ENCODE measurements around the gene GBA2.

GBA2 gene

DNA sequence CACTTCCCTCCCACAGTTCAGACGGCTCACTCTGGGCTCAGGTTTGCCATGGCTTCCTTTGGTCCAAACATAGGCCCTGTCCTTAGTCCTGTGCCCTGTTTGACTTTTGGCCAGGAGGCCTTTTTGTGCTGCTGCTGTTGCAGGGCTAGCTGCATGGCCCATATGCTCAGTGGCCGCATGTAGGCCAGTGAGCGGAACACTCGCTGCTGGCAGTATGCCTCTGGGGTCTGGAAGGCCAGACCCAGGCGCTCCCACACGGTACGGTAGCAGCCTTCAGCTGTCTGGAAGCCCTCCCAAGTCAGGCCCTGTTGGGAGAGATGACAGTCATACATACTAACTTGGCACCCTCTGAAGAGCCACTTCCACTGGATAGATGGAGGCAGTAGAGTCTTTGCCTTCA is 11.9 kb downstream of the GBA2 start:
- DNase-seq: no peak

DNA sequence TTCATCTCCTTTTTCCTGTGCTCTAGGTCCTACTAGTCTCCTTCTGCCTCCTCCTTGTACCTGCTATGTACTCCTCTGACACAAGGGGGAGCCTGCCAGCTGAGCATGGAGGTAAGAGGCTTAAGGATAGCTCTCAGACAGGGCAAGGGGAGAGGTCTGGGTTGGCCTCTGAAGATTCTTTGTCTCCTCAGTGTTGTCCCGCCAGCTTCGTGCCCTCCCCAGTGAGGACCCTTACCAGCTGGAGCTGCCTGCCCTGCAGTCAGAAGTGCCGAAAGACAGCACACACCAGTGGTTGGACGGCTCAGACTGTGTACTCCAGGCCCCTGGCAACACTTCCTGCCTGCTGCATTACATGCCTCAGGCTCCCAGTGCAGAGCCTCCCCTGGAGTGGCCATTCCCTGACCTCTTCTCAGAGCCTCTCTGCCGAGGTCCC is 12.8 kb downstream of the GBA2 start:
- peak; percentile 78 for DNase-seq

- no peak for DNase-seq
Observed at GRCh38 chr9:35734096-35734495, 14.9 kb downstream of the GBA2 start.

DNA sequence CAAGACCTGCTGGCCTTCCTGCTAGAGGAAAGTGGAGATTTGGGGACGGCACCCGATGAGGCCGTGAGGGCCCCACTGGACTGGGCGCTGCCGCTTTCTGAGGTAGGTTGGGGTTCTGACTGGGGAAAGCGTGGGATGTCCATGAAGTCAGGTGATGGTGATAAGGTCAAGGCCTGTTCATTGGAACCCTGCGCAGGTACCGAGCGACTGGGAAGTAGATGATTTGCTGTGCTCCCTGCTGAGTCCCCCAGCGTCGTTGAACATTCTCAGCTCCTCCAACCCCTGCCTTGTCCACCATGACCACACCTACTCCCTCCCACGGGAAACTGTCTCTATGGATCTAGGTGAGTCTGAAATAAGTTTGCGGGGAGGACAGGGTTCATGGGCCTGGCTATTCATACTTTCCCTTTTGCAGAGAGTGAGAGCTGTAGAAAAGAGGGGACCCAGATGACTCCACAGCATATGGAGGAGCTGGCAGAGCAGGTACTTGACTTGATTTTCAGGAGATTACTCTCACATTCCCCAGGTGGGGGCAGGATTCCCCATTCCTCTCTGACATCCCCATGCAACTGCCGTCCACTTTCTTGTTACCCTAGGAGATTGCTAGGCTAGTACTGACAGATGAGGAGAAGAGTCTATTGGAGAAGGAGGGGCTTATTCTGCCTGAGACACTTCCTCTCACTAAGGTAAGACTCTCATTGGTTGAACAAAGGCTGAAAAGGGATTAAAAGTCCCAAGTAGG is 16.1 kb downstream of the GBA2 start:
- DNase-seq: peak; percentile 64

GRCh38 chr9:35732185-35732799 is 16.7 kb downstream of the GBA2 start, which contains the start of the genes CREB3 and TLN1:
CREB3 (plus strand) TSS chr9:35732666; CDS start chr9:35732773, 107 bp downstream.
TLN1 (minus strand) TSS chr9:35732195; CDS start chr9:35725694, 6,501 bp downstream.
- DNase-seq: peak; percentile 97

GRCh38 chr9:35731415-35732184 is 17.4 kb downstream of the GBA2 start:
- no peak for DNase-seq

DNA sequence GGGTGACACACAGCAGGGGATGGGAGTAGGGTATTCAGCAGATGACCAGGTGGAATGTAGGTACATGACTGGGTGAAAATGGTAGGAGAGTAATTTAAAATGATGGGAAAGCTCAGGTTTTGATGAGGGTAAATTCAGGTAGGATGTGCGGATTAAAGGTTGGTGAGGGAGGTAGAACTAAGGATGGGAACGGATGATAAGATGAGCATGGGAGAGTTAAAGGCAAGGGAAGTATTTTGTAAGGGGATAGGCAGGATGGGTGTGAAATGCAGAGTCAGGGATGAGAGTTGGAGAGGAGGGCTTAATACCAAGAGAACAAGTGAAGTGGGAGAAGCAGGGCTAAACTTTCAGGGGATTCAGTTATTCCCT is 18.6 kb downstream of the GBA2 start:
- no peak for DNase-seq

DNA sequence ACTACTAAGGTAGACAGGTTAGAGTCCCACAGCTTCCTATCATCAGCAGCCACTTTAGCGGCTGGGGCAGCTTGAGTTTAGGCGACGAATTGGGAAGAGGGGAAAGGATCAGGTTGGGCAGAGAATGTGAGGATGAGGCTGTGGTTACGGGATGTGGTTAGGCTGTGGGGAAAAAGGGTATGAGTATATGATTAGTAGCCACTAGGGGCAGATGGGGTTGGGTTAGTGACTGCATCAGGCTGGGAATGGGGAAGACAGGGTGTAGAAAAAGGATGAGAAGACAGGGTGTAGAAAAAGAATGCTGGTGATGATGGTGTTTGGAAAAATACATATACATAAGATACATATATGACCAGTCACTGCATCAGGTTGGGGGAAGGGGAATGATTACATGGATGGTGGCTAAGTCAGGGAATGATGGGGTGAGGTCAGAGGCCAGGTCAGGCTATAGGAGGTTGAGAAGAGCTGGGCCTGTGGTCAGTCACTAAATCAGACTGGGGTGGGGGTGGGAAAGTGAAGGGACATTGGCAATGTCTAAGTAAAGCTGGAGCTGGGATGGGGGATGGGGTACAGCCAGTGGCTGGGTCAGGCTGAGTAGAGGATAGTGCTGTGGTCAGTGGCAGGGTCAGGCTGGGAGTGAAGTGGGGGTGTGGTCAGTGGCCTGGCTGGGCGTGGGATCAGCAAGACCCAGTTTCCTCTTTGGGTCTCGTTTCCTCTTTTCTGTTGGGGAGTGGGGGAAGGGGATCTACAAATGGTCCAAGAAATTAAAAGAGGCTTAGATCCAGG is 19.1 kb downstream of the GBA2 start:
- no peak for DNase-seq

DNA sequence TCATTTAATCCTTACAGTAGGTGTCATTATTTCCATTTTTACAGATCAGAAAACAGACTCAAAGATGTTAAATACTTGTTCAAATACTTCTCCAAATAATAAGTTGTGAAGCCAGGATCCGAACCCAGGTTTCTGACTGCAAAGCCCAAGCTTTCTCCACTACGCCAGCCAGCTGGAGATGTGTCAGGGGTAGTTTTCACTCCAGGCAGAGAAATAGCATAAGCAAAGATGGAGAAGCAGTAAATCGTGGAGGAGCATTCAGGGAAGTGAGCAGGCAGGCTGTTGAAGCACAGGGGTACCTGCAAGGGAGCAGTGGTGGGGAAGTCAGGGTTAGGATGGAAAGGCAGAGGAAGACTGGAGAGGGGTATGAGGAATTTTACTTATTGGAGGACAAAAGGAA is 19.9 kb downstream of the GBA2 start:
- no peak for DNase-seq

DNA sequence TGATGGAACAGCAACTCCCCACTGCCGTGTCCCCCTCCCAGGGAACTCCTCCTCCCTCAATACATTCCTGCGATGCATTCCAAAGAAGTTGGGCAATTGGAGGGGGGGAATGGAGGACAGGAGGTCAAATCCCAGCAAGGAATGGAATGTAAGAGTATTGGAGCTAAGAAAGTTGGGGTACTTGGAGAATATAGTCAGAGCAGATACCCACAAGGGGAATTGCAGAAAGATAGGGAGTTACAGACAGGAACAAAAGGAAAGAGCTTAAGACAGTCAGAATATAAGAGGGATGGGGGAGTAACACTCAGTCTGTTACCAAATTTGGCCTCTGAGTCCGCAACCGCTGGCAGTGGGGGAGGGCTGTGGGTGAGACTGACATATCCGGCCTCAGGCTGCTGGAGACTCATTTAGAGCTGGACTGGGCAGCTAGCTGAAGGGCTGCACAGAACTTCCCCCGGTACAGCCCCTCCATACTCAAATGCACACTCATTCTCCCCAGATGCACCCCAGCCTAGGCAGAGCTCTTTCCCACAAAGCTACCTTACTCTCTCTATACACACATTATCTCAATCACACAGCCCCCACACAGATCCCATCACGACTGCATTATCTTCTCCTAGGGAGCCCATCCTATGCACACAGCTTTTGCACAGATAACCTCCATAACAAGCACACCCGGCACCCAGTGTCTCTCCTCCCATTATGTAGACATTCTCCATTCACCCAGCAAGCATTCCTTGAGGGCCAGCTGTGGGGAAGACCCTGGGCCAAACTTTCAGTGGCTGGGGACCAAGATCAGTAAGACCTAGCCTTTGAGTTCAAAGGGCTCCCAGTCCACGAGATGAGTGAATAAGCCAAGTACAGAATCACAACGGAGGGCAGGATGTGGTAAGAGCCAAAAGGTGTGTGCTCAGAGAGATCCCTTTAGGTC is 20.7 kb downstream of the GBA2 start:
- no peak for DNase-seq

GRCh38 chr9:35727676-35728040 is 21.4 kb downstream of the GBA2 start:
- no peak for DNase-seq

- no peak for DNase-seq
Observed at GRCh38 chr9:35726931-35727330, 22.1 kb downstream of the GBA2 start.

DNA sequence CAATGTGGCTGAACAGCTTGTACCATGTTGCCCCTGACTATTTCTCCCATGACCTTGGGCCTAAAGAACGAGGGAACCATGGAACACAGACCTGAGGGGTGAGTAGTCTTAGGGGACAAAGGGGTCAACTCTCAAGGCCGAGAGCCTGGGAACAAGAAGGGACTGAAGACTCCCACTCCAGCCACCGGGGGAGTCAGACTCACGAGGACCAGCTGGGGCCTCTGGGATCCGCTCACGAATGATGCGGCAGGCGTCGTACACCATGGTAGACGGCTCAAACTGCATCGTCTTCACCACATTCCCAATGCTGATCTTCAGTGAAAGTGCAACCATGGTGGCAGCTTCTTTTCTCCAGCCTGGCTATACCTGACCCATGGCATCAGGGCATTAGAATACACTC is 23.7 kb downstream of the GBA2 start:
- DNase-seq: no peak

DNA sequence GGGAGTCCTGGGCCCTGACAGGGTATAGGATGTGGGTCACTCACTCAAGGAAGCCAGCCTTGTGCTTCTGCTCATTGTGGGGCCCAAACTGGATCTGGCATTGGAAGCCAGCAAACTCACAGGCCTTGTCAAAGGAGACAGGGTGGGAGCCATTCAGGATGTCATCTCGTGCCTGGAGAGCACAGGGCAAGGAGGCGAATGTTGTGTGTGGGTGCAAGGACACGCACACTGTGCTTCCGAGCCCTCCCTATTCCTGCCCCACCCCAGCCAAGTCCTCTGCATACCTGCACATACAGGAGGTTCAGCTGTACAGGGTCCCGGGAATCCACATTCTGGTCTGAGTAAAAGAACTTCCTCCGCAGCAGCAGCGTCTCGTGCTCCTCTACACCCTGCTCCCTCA is 25.1 kb downstream of the GBA2 start:
- no peak for DNase-seq

- no peak for DNase-seq
Observed at GRCh38 chr9:35723426-35723825, 25.6 kb downstream of the GBA2 start.

DNA sequence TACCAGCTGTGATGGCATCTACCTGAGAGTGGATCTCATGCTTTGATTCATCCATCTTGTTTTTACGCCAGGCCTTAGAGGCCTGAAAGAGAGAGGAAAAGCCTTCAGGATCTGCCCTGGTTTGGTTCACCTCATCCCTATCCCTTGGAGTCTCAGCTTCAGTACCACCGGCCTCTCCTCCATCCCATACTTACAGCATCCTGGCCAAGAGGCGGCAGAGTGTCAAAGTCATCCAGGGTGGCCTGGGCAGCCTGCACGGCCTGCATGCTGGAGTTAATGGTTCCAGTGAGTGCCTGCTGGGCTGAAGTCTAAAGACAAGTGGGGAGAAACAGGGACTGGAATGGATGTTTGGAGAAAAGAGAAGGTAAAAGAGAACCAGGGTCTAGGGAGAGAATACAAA is 29.5 kb downstream of the GBA2 start:
- no peak for DNase-seq

DNA sequence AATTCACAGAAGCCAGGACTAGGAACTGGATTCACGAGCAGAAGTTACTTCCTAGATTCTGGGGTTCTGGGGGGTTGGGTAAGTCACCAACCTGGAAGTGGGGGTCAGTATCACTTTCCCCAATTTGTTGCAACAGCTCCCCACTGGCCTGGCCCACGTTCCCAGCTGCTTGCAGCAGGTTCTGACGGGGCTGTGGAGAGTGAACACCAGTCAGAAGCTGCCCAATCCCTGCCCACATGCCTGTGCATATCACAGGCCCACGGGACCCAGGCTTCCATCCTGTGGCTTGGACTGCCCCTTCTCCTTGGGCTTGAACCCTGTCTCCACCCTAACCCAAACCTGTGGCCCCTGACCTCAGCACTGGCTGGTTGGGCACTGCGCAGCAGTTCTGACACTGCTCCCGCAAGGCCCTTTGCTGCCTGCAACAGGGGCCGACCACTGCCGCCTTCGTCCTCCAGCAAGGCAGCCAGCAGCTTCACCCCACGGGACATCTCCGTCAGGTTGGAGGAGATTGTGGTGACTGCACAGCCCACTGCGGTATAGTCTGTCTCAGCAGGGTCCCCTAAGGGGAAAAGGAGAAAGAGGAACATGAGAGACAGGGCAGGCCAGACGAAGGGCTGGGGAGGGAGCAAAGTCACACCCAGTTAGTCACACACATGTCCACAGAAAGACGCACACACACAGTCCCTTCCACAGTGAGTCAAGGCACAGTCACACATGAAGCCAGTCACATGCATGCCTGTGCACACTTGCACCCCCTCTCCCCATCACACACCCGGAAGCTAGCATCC is 30.1 kb downstream of the GBA2 start:
- no peak for DNase-seq

- no peak for DNase-seq
Observed at GRCh38 chr9:35717132-35717870, 31.7 kb downstream of the GBA2 start.

DNA sequence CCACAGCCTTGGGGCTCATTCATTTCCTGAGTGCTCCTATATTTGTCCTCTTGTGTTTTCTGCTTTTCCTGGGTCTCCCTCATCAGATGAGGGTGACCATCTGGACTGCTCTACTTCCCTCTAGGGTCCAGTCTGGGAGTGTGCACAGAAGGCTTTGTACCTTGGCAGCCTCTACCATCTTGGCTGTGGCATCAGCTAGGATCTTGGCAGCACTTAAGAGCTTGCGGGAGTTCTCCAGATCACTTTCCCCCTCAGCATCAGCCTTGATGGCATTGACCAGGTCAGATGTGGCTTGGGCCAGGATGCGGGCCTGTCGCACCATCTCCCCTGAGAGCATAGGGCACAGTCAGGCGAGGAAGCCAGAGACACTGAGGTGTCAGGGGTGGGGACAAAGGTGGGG is 32.8 kb downstream of the GBA2 start:
- DNase-seq: no peak

- DNase-seq: no peak
Observed at GRCh38 chr9:35714579-35715252, 34.3 kb downstream of the GBA2 start.

Measured in activated CD8-positive, alpha-beta memory T cell treated with anti-CD3 and anti-CD28 coated beads for 24 hours (primary cell).